ENCODE measurements around the gene MIA.
"Not testable (repeated sequence)": the region's sequence is repeated elsewhere in the genome, so short reads cannot be mapped to it uniquely, and the experiment has no call there.

The MIA gene

GRCh38 chr19:40781140-40781539 is 5.8 kb downstream of the MIA start:
- DNase-seq: no peak

- DNase-seq: no peak
These were observed 8.4 kb downstream of the MIA start for GRCh38 chr19:40783711-40784110.

- DNase-seq: not testable (repeated sequence)
These were observed 8.8 kb downstream of the MIA start for GRCh38 chr19:40784146-40784545.

- no peak for DNase-seq
These were observed 10.2 kb downstream of the MIA start for GRCh38 chr19:40785526-40785925.

- no peak for DNase-seq
These were observed 11.0 kb downstream of the MIA start for GRCh38 chr19:40786060-40787037.

GRCh38 chr19:40791349-40791748 is 16.0 kb downstream of the MIA start:
- no peak for DNase-seq

GRCh38 chr19:40791996-40792395 is 16.7 kb downstream of the MIA start:
- no peak for DNase-seq

- no peak for DNase-seq
These were observed 22.0 kb downstream of the MIA start for GRCh38 chr19:40797166-40797962.

- peak; percentile 54 for DNase-seq
These were observed 22.8 kb downstream of the MIA start for GRCh38 chr19:40797963-40798682.

- DNase-seq: peak; percentile 100
These were observed 23.6 kb downstream of the MIA start, which contains the start of gene EGLN2 for GRCh38 chr19:40798683-40799557. EGLN2 (plus strand) TSS chr19:40799191; CDS start chr19:40800573, 1,382 bp downstream.

- no peak for DNase-seq
These were observed 24.4 kb downstream of the MIA start for GRCh38 chr19:40799558-40800338.

- DNase-seq: no peak
These were observed 25.1 kb downstream of the MIA start for GRCh38 chr19:40800339-40800996.

GRCh38 chr19:40800997-40801377 is 25.7 kb downstream of the MIA start:
- DNase-seq: no peak

GRCh38 chr19:40801426-40802299 is 26.3 kb downstream of the MIA start:
- DNase-seq: no peak

- no peak for DNase-seq
These were observed 27.2 kb downstream of the MIA start for GRCh38 chr19:40802300-40803169.

GRCh38 chr19:40803170-40803856 is 28.0 kb downstream of the MIA start:
- no peak for DNase-seq

- DNase-seq: peak; percentile 38
These were observed 28.8 kb downstream of the MIA start for GRCh38 chr19:40803857-40804782.

Measured in effector CD8-positive, alpha-beta T cell (primary cell).